Panc1 (cell line): ENCODE results near the gene GATAD2B. TPM values are rescaled to one million over a fixed set of nuclear protein-coding genes. Genes with fewer than 3 reads are reported as not detected.

ENCODE experiments used
- ATAC-seq: fragments of 200-7000 bp; cut with Tn5 transposase; 2 replicates; pipeline ENCODE4 v1.9.1; 2020; ENCODE audit warnings: mild to moderate bottlenecking, moderate library complexity
- BruUV-seq: library from RNA; stranded (reverse); fragments of 400-500 nt; replicated peaks from 2 replicates; lab custom pipeline; 2021; lab: Mats Ljungman, UMichigan
- CTCF ChIA-PET: fragments of 300-600 bp; sonication (Branson Sonifier 250); formaldehyde crosslinking; loops from one replicate; lab custom pipeline; 2022; ENCODE audit warnings: antibody characterized with exemption; lab: Charles Lee
- POLR2A ChIA-PET: fragments of 300-600 bp; sonication (Branson Sonifier 250); formaldehyde crosslinking; loops from one replicate; lab custom pipeline; 2022; ENCODE audit warnings: antibody characterized with exemption; lab: Charles Lee
- DNase-seq: peaks from one replicate; pipeline ENCODE4 v3.0.0-alpha.2; 2010; ENCODE audit warnings: low read depth, low spot score
- H3K27ac ChIP-seq: 2 replicates; pipeline ENCODE4 v1.5.1; 2011; ENCODE audit warnings: mild to moderate bottlenecking, low read length, inconsistent platforms
- H3K27me3 ChIP-seq: fragments of 200-500 bp; sonication (Bioruptor generic); 2 replicates; pipeline ENCODE4 v1.6.0; 2014; ENCODE audit warnings: low read length, inconsistent platforms; ENCODE audit not compliant: control insufficient read depth, insufficient read depth
- H3K36me3 ChIP-seq: fragments of 200-500 bp; sonication (Bioruptor generic); 2 replicates; pipeline ENCODE4 v1.5.1; 2014; ENCODE audit warnings: inconsistent platforms, mild to moderate bottlenecking, low read length, moderate library complexity; ENCODE audit not compliant: control insufficient read depth, insufficient read depth
- H3K4me1 ChIP-seq: 2 replicates; pipeline ENCODE4 v1.5.1; 2011; ENCODE audit warnings: inconsistent platforms, mild to moderate bottlenecking, low read length, moderate library complexity; ENCODE audit not compliant: control insufficient read depth, insufficient read depth
- H3K4me3 ChIP-seq, 2 experiments: 2 replicates each; pipeline ENCODE4 v1.5.1; 2011 to 2012; ENCODE audit warnings: low read depth in 2 of 2, low read length in 2 of 2, mild to moderate bottlenecking in 2 of 2, inconsistent platforms in 1 of 2, moderate library complexity in 1 of 2
- H3K9me3 ChIP-seq: fragments of 200-500 bp; sonication (Bioruptor generic); 2 replicates; pipeline ENCODE4 v1.5.1; 2014; ENCODE audit warnings: low read depth, mild to moderate bottlenecking, inconsistent platforms, low read length, moderate library complexity; ENCODE audit not compliant: control insufficient read depth, insufficient read depth
- POLR2AphosphoS5 ChIP-seq: IDR thresholded peaks from 2 replicates; pipeline ENCODE4 v1.6.1; 2012; ENCODE audit warnings: mild to moderate bottlenecking, low read depth, low read length, moderate library complexity
- REST ChIP-seq, 2 experiments: IDR thresholded peaks; 2 replicates each; pipeline ENCODE4 v1.6.1; 2011 to 2012; ENCODE audit warnings: low read depth in 2 of 2, control low read depth in 1 of 2, low read length in 1 of 2, mild to moderate bottlenecking in 1 of 2, moderate library complexity in 1 of 2; ENCODE audit not compliant: insufficient read depth in 1 of 2
- SIN3A ChIP-seq: IDR thresholded peaks from 2 replicates; pipeline ENCODE4 v1.6.1; 2012; ENCODE audit warnings: low read depth, mild to moderate bottlenecking, low read length, moderate library complexity, borderline replicate concordance; ENCODE audit not compliant: insufficient read depth
- TCF7L2 ChIP-seq: IDR thresholded peaks from 2 replicates; pipeline ENCODE4 v1.6.1; 2011; ENCODE audit warnings: mild to moderate bottlenecking, low read depth, low read length, inconsistent platforms
- in situ Hi-C: cut with HindIII; loops from 2 replicates; pipeline ENCODE4 v1.10.0; 2016; ENCODE audit warnings: low sequenced_read_pairs, low pct_unique_long_range_greater_than_20kb
- intact Hi-C: fragments of 100-400 bp; cut with micrococcal nuclease; formaldehyde crosslinking; loops from one replicate; pipeline ENCODE4 v1.10.0; 2022; ENCODE audit not compliant: unreplicated experiment
- total RNA-seq: library from RNA; stranded (reverse); gene quantifications from one replicate; pipeline ENCODE4 v1.2.1, GENCODE V29; 2021; ENCODE audit not compliant: unreplicated experiment
- TF ChIP-seq, protein P1 (sequence below): fragments of 450-650 bp; IDR thresholded peaks from 2 replicates; pipeline ENCODE4 v1.5.1; 2017; ENCODE audit warnings: mild to moderate bottlenecking

The GATAD2B gene
- total RNA-seq, 1 experiment from 2014 or later: 47.2 TPM

DNA sequence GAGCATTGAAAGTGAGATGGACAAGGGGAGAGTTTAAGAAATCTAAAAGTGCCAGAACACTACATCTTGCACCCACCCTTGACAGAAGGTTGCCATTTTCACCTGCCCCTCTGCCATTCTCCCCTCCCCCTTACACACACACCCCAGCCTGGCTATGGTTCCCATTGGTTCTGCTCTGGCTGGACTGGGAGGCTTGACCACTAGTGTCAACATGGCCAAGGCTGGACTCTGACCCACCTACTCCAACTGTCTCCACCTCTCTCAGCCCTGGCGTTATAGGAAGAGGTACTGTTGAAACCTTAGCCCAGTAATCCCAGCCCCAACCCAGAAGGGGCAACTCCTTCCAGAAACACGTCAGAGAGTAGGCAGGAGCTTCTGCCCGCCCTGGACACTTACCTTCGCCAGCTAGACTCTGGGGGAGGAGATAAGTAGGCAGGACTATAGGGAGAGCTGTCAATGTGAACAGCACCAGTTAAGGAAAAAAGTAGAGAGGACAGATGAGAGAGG lies 31.1 kb upstream of the GATAD2B start:
- H3K4me1 ChIP-seq: peaks cover 12% of the 10 kb centered on the region
- ChIA-PET POLR2A (no interaction called here), CTCF (no interaction called here)
- no peak for TF ChIP-seq POLR2AphosphoS5
- TF ChIP-seq, protein P1, sequence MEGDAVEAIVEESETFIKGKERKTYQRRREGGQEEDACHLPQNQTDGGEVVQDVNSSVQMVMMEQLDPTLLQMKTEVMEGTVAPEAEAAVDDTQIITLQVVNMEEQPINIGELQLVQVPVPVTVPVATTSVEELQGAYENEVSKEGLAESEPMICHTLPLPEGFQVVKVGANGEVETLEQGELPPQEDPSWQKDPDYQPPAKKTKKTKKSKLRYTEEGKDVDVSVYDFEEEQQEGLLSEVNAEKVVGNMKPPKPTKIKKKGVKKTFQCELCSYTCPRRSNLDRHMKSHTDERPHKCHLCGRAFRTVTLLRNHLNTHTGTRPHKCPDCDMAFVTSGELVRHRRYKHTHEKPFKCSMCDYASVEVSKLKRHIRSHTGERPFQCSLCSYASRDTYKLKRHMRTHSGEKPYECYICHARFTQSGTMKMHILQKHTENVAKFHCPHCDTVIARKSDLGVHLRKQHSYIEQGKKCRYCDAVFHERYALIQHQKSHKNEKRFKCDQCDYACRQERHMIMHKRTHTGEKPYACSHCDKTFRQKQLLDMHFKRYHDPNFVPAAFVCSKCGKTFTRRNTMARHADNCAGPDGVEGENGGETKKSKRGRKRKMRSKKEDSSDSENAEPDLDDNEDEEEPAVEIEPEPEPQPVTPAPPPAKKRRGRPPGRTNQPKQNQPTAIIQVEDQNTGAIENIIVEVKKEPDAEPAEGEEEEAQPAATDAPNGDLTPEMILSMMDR: no peak
- TF ChIP-seq SIN3A: no peak
- no peak for TF ChIP-seq REST (IDR thresholded peaks at IDR 0.05; ENCODE audit: insufficient read depth in 1 of 2, low read depth in 2 of 2, low read length in 1 of 2)
- no peak for TF ChIP-seq TCF7L2
- H3K27ac ChIP-seq: no peak overlapping the region
- in situ Hi-C loops: no loop called here
- no peaks in the 10 kb centered on the region for H3K9me3 ChIP-seq
- peaks cover 3% of the 10 kb centered on the region for H3K36me3 ChIP-seq
- ATAC-seq (no peak), DNase-seq (no peak)
- H3K4me3 ChIP-seq: no peak overlapping the region
- no peaks in the 10 kb centered on the region for H3K27me3 ChIP-seq
- BruUV-seq: no TSS peak
- intact Hi-C loops: no loop called here

DNA sequence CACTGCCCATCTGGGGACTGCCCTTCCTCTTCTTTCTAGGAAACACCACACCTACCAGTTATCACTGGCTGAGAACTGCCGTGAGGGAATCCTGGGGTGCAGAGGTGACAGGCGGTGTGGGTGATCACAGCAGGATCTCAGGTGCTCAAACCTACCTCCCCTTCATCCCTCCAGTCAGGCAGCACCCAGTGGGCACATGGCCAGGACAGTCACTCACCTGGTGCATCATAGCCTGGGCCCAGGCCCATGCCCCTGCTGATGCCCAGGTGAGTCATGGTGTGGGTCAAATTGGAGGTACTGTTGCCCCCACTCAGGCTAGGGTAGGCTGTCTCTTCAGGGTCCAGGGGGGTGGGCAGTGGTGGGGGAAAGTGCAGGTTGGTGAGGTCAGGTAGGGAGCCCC lies 29.0 kb upstream of the GATAD2B start:
- in situ Hi-C loops: no loop called here
- DNase-seq: no peak

More for the DNA sequence above, 29.0 kb upstream of the GATAD2B start:
- no peak for ATAC-seq
- no peak overlapping the region for H3K4me3 ChIP-seq
- intact Hi-C loops: no loop called here
- CTCF ChIA-PET: no interaction called here
- peaks cover 3% of the 10 kb centered on the region for H3K36me3 ChIP-seq
- peaks cover 13% of the 10 kb centered on the region for H3K4me1 ChIP-seq
- TF ChIP-seq SIN3A (no peak), TCF7L2 (no peak), POLR2AphosphoS5 (no peak), REST (IDR thresholded peaks at IDR 0.05; ENCODE audit: insufficient read depth in 1 of 2, low read depth in 2 of 2, low read length in 1 of 2) (no peak)
- TF ChIP-seq, protein P1: no peak
- no peaks in the 10 kb centered on the region for H3K9me3 ChIP-seq
- POLR2A ChIA-PET: no interaction called here
- H3K27me3 ChIP-seq: no peaks in the 10 kb centered on the region
- no TSS peak for BruUV-seq
- no peak overlapping the region for H3K27ac ChIP-seq
